Kidney epithelial cell (primary cell): ENCODE data around the gene PLD1. TPM values are rescaled to one million over a fixed set of nuclear protein-coding genes. Genes with fewer than 3 reads are reported as not detected.

ENCODE experiments used
- DNase-seq: peaks from one replicate; pipeline ENCODE4 v3.0.0-alpha.2; 2010; ENCODE audit warnings: low read depth
- H3K27me3 ChIP-seq: 2 replicates; pipeline ENCODE4 v1.6.0; 2011; ENCODE audit warnings: low read length; ENCODE audit not compliant: control insufficient read depth, insufficient read depth
- H3K36me3 ChIP-seq: 2 replicates; pipeline ENCODE4 v1.5.1; 2011; ENCODE audit warnings: low read length; ENCODE audit not compliant: control insufficient read depth, insufficient read depth
- H3K4me3 ChIP-seq: 2 replicates; pipeline ENCODE4 v1.5.1; 2011; ENCODE audit warnings: low read depth, mild to moderate bottlenecking, control low read depth, low read length
- CTCF ChIP-seq: IDR thresholded peaks from 2 replicates; pipeline ENCODE4 v1.5.1; 2011; ENCODE audit warnings: mild to moderate bottlenecking, moderate library complexity, low read length, control low read depth, inconsistent platforms; ENCODE audit not compliant: insufficient read depth, poor library complexity, severe bottlenecking
- total RNA-seq: library from RNA; depleted of rRNA; stranded (reverse); fragments of >200 nt; gene quantifications from 2 replicates; pipeline ENCODE4 v1.2.3, GENCODE V29; 2015

PLD1 gene
- total RNA-seq, 1 donor from 2014 or later, result 5.8 TPM

GRCh38 chr3:171801738-171802589, 8.3 kb downstream of the PLD1 start:
- no peaks in the 10 kb centered on the region for H3K27me3 ChIP-seq
- no peak for DNase-seq
- no peak for TF ChIP-seq CTCF
- no peaks in the 10 kb centered on the region for H3K36me3 ChIP-seq
- H3K4me3 ChIP-seq, result no peak overlapping the region

DNA sequence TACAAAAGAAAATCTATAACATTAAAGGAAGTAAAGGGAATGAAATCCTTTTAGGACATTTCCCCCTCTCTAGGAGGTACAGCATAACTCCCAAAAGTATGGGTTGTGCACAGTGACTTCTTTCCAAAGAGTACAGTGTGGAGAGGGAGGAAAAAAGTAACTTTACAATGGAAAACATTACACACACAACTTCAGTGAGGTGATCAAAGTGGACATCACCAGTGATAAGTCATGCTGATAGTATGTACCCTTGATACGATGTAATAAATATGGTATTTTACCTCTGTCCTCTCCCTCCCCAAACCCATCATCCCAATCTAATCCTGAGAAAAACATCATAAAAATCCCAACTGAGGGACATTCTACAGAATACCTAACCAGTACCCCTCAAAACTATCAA, 10.8 kb downstream of the PLD1 start:
- Histone ChIP-seq H3K27me3 (no peaks in the 10 kb centered on the region), H3K36me3 (no peaks in the 10 kb centered on the region), H3K4me3 (no peak overlapping the region)
- DNase-seq, result no peak
- no peak for TF ChIP-seq CTCF

- DNase-seq, result no peak
- H3K27me3 ChIP-seq, result no peaks in the 10 kb centered on the region
- no peak overlapping the region for H3K4me3 ChIP-seq
- TF ChIP-seq CTCF, result no peak
- H3K36me3 ChIP-seq, result no peaks in the 10 kb centered on the region
These were observed 12.4 kb downstream of the PLD1 start for GRCh38 chr3:171797873-171798272.

DNA sequence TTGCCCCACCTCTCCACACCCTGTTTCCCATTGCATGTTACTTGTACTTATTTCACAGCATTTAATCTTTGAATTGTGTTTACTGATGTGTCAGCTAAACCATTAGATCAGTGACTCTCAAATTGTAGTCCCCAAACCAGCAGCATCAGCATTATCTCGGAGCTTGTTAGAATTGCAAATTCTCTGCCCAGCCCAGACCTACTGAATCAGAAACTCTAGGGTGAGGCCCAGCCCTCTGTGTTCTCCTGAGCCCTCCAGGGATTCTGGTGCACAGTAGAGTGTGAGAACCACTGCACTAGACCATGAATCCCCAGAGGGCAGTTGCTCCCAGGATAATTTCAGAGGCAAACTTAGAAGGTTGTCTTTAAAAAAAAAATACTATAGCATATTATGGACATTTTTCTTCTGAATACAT, 13.0 kb downstream of the PLD1 start:
- Histone ChIP-seq H3K4me3 (no peak overlapping the region), H3K27me3 (no peaks in the 10 kb centered on the region), H3K36me3 (no peaks in the 10 kb centered on the region)
- TF ChIP-seq CTCF, result no peak
- DNase-seq, result no peak

GRCh38 chr3:171796625-171797264, 13.5 kb downstream of the PLD1 start:
- Histone ChIP-seq H3K27me3 (no peaks in the 10 kb centered on the region), H3K36me3 (no peaks in the 10 kb centered on the region), H3K4me3 (no peak overlapping the region)
- TF ChIP-seq CTCF, result no peak
- DNase-seq, result no peak

GRCh38 chr3:171792531-171792930, 17.8 kb downstream of the PLD1 start:
- DNase-seq, result no peak
- no peak for TF ChIP-seq CTCF
- H3K27me3 ChIP-seq, result no peaks in the 10 kb centered on the region
- H3K4me3 ChIP-seq, result no peak overlapping the region
- no peaks in the 10 kb centered on the region for H3K36me3 ChIP-seq
